ENCODE results near the gene WNT6. TPM values are rescaled to one million over a fixed set of nuclear protein-coding genes. Genes with fewer than 3 reads are reported as not detected.

The WNT6 gene
- total and polyA plus RNA-seq, 2 of the 8 experiments (the other 6 are each of a cell fraction or from before 2014, with no cell fraction given): not detected

DNA sequence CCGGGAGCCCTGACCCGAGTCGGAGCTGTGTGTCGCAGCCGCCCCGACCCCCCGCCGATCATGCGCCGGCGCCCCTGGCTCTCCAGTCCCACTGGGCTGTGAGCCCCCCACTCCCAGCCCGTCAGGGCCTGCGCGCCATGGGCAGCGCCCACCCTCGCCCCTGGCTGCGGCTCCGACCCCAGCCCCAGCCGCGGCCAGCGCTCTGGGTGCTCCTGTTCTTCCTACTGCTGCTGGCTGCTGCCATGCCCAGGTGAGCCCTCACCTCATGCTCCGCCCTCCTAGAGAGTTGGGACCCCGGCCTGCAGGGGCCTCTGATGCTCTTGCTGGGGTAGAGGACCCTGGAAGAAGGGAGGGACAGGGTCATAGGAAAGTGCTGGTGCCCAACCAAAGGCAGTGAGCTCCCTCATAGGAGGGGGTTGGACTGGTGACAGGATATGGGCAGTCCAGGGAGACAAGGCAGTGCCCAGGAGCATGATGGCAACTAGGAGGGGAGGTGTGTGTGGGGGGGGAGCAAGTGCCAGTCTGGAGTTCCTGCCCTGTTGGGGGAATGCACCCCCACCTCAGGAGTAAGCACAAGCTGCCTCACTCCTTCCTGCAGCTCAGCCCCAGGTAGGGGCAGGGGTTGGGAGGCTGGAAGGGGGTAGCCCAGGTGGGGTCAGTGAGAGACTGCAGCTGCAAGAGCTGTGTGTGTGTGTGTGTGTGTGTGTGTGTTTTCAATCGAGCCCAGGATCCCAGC, 21.4 kb downstream of the WNT6 start:
- no peaks in the 10 kb centered on the region; the same call in 1 of the 2 replicates for H3K23me2 ChIP-seq (ENCODE audit: low read depth, low read length)
- FAIRE-seq: no peak
- H3K4ac ChIP-seq (replicated peaks; ENCODE audit: insufficient read length, low read depth, low read length): no peak overlapping the region
- H2BK20ac ChIP-seq (ENCODE audit: low read length): no peak overlapping the region
- no peaks in the 10 kb centered on the region for H3K79me2 ChIP-seq (ENCODE audit: control insufficient read depth in 1 of 2, insufficient read depth in 2 of 2, low read length in 2 of 2)
- no peak overlapping the region for H3K23ac ChIP-seq (ENCODE audit: insufficient read length)
- DNase-seq (ENCODE audit: low read depth in 1 of 2, low spot score in 2 of 2): no peak
- no peak overlapping the region for H3K18ac ChIP-seq (ENCODE audit: extremely low read depth, low read length)
- POLR2A ChIA-PET (ENCODE audit: partially characterized antibody): interaction anchor here (0.8 to 1.4 kb wide), 6 partner anchors 10 to 118 kb away, joined by 3 to 6 read pairs (median 3); no protein-coding TSS in a partner anchor
- no peak overlapping the region for H3K27ac ChIP-seq (ENCODE audit: low read depth, low read length)
- peak overlapping the region in 1 of 4 experiments; percentile 47; a peak in 2 of 8 replicates for H3K4me3 ChIP-seq (ENCODE audit: extremely low read depth in 1 of 4, insufficient read depth in 2 of 4, low read depth in 3 of 4, low read length in 4 of 4)
- peaks cover 0 to 28% (median 18%) of the 10 kb centered on the region in 4 experiments; a peak in 6 of 7 replicates for H3K4me1 ChIP-seq (replicated peaks in 1 of 4; ENCODE audit: control insufficient read depth in 3 of 4, insufficient read depth in 4 of 4, low read length in 3 of 4)
- no peaks in the 10 kb centered on the region; the same call in 1 of the 2 replicates for H3K79me1 ChIP-seq (ENCODE audit: low read depth, low read length)
- no peak overlapping the region for H3K14ac ChIP-seq (ENCODE audit: insufficient read length)
- H2BK12ac ChIP-seq (ENCODE audit: low read depth, low read length): peak overlapping the region; percentile 80; the same call in 1 of the 2 replicates
- H3K36me3 ChIP-seq (ENCODE audit: control insufficient read depth in 2 of 4, insufficient read depth in 4 of 4, low read length in 3 of 4): peaks cover 0 to 4% (median 0%) of the 10 kb centered on the region in 4 experiments; a peak in 1 of 8 replicates
- no peak overlapping the region for H2BK120ac ChIP-seq (replicated peaks; ENCODE audit: low read depth, low read length)
- H3K9me3 ChIP-seq (ENCODE audit: insufficient read depth in 2 of 2, low read depth in 1 of 2, low read length in 1 of 2): no peaks in the 10 kb centered on the region
- H4K8ac ChIP-seq (ENCODE audit: extremely low read depth, insufficient read depth, low read length): no peak overlapping the region; the same call in 1 of the 2 replicates
- H2BK5ac ChIP-seq (ENCODE audit: low read depth, low read length): no peak overlapping the region
- peaks cover 98% of the 10 kb centered on the region in 4 experiments for H3K27me3 ChIP-seq (replicated peaks in 1 of 4; ENCODE audit: control insufficient read depth in 3 of 4, extremely low read depth in 1 of 4, insufficient read depth in 3 of 4, low read length in 3 of 4)
- no peak overlapping the region for H2AFZ ChIP-seq (ENCODE audit: low read length)
- peak overlapping the region; percentile 67 to 69; a peak in 3 of 4 replicates for H3K4me2 ChIP-seq (ENCODE audit: insufficient read depth in 1 of 2, low read depth in 2 of 2, low read length in 2 of 2)
- no peak overlapping the region for H4K5ac ChIP-seq (ENCODE audit: insufficient read length, low read depth, low read length)
- peaks cover 0 to 30% of the 10 kb centered on the region in 2 experiments for H4K20me1 ChIP-seq (replicated peaks in 1 of 2; ENCODE audit: control insufficient read depth in 1 of 2, insufficient read depth in 2 of 2, low read length in 2 of 2)
- TF ChIP-seq GABPA (IDR thresholded peaks at IDR 0.05; ENCODE audit: borderline replicate concordance, insufficient read depth, low read length) (no peak), RNF2 (IDR thresholded peaks at IDR 0.05; ENCODE audit: borderline replicate concordance, low read depth, low read length, missing control alignments, poor library complexity, severe bottlenecking) (peak; percentile 59), SP2 (IDR thresholded peaks at IDR 0.05; ENCODE audit: low read length) (no peak), EP300 (IDR thresholded peaks at IDR 0.05; ENCODE audit: borderline replicate concordance in 1 of 2, low read depth in 2 of 2, low read length in 2 of 2) (no peak), SUZ12 (IDR thresholded peaks at IDR 0.05; ENCODE audit: low read length) (peak; percentile 72), EZH2 (IDR thresholded peaks at IDR 0.05; ENCODE audit: low read depth, low read length, severe bottlenecking) (peak; percentile 35)
- TF ChIP-seq, protein P1, sequence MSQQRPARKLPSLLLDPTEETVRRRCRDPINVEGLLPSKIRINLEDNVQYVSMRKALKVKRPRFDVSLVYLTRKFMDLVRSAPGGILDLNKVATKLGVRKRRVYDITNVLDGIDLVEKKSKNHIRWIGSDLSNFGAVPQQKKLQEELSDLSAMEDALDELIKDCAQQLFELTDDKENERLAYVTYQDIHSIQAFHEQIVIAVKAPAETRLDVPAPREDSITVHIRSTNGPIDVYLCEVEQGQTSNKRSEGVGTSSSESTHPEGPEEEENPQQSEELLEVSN (IDR thresholded peaks at IDR 0.05): no peak
- TF ChIP-seq, protein P2, sequence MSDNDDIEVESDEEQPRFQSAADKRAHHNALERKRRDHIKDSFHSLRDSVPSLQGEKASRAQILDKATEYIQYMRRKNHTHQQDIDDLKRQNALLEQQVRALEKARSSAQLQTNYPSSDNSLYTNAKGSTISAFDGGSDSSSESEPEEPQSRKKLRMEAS (IDR thresholded peaks at IDR 0.05): no peak
- CTCF ChIA-PET (ENCODE audit: partially characterized antibody): interaction anchor here (0.6 to 21.8 kb wide), 17 partner anchors 9 to 153 kb away, joined by 3 to 783 read pairs (median 5); partner anchors contain the start of gene FEV
- no peak overlapping the region for H3K9ac ChIP-seq (replicated peaks in 1 of 4; ENCODE audit: extremely low read depth in 1 of 4, low read depth in 3 of 4, low read length in 3 of 4)
- no peak overlapping the region for H3K56ac ChIP-seq (replicated peaks; ENCODE audit: insufficient read length, low read depth, low read length)
- peak overlapping the region; percentile 25; the same call in 1 of the 2 replicates for H2BK15ac ChIP-seq (ENCODE audit: low read length)
- WGBS, 2 experiments (ENCODE audit: extremely low coverage in 1 of 2, insufficient coverage in 1 of 2, insufficient read length in 1 of 2, insufficient replicate concordance in 2 of 2, low coverage in 1 of 2, low lambda C conversion rate in 2 of 2, missing lambda C conversion rate in 1 of 2): 13% methylated on average over 13 of the region's 24 CpGs; no CpG with 5 or more reads in 1 of the 2 experiments
- H4K91ac ChIP-seq (replicated peaks; ENCODE audit: insufficient read length, low read length): no peak overlapping the region
- peak overlapping the region; percentile 71; the same call in 1 of the 2 replicates for H2AK5ac ChIP-seq (ENCODE audit: low read depth, low read length)
